Stimulated activated CD4-positive, alpha-beta T cell treated with anti-CD3 and anti-CD28 coated beads, Interleukin-4, amount 100 ng/mL, for 48 hours (primary cell): ENCODE results near the gene IMPA2.
"Not testable (repeated sequence)": the region's sequence is repeated elsewhere in the genome, so short reads cannot be mapped to it uniquely, and the experiment has no call there.

Experiments
- DNase-seq, 2 donors: peaks; one replicate each; pipeline ENCODE4 v3.0.0-alpha.2; 2020; ENCODE audit warnings: low read depth in 2 of 2

IMPA2 gene

DNA sequence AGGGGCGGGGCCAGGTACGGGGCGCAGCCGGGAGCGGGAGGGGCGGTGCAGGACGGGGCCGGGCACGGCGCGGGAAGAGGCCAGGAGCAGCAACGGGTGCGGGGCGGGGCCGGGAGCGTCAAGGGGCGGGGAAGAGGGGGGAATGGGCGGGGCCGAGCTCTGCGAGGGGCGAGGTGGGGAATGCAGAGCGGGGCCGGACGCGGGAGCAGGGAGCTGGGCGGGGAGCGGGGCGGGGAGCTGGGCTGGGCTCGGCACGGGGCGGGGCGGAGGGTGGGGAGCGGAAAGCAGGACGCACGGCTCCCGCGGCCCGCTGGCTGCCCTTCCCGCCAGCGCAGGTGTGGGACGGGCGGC, at the start of gene IMPA2:
IMPA2 (plus strand) TSS at position 316 of the 351 bp plus-strand sequence. CDS start 163 bp downstream, outside the sequence.
- no peak for DNase-seq

- no peak for DNase-seq
These were observed 48.9 kb upstream of the IMPA2 start for GRCh38 chr18:11932393-11932792.

GRCh38 chr18:11937874-11938478, 43.3 kb upstream of the IMPA2 start:
- peak; percentile 63 to 76 for DNase-seq

- no peak for DNase-seq
These were observed 40.4 kb upstream of the IMPA2 start for GRCh38 chr18:11940956-11941355.

DNA sequence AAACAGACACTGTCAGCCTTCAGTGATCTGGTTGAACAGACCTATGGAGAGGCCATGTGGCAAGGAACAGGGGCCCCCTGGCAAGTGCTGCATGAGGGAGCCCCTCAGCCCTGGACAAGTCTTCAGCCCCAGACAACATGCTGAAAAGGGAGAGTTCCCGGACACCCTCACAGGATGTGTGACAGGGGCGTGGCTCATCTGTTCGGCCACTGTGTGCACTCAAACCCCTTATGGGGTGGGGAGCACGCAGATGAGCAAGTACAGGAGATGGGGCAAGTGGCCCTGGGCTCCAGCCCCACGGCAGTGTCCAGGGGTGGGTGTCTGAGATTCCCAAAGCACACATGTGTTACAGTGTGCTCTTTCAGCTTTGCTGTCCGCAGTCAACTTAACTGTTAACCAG, 37.8 kb upstream of the IMPA2 start:
- no peak for DNase-seq

DNA sequence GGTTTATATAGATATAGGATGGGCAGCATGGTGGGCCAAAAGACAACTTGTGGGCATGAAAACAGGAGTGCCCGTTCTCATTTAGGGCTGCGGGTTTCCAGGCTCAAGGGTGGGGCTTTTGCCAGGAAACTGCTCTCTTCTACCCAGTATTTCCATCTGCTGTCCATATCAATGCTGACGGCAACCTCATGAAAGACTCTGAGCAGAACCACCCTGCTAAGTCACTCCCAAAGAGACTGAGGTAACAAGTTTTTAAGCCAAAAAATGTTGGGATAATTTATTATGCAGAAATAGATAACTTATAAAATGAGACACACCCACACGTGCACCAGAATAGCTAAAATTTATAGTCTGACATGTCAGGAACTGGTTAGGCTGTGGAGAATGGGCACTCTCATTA, 37.1 kb upstream of the IMPA2 start:
- DNase-seq = no peak

GRCh38 chr18:11944786-11945185, 36.5 kb upstream of the IMPA2 start:
- no peak for DNase-seq

DNA sequence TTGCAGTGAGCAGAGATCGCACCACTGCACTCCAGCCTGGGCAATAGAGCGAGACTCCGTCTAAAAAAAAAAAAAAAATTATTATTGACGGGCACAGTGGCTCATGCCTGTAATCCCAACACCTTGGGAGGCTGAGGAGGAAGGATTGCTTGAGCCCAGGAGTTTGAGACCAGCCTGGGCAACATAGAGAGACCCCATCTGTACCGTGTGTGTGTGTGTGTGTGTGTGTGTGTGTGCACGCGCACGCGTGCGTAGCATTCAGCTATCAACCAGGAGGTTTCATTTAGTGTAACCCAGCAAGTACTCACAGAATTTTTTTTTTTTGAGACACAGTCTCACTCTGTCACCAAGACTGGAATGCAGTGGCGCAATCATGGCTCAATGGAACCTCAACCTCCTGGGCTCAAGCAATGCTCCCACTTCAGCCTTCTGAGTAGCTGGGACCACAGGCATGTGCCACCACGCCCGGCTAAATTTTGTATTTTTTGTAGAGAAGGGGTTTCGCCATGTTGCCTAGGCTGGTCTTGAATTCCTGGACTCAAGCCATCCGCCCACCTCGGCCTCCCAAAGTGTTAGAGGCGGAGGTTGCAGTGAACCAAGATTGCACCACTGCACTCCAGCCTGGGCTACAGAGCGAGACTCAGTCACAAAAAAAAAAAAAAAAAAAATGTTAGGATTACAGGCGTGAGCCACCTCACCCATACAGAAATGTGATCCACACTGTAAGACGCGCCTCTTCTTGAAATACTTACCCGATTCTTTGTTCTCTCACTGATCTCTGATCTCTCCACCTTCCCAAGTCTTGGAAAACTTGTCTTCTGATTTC, 35.3 kb upstream of the IMPA2 start:
- DNase-seq = not testable (repeated sequence)

- DNase-seq = no peak
These were observed 34.6 kb upstream of the IMPA2 start for GRCh38 chr18:11946756-11947155.

DNA sequence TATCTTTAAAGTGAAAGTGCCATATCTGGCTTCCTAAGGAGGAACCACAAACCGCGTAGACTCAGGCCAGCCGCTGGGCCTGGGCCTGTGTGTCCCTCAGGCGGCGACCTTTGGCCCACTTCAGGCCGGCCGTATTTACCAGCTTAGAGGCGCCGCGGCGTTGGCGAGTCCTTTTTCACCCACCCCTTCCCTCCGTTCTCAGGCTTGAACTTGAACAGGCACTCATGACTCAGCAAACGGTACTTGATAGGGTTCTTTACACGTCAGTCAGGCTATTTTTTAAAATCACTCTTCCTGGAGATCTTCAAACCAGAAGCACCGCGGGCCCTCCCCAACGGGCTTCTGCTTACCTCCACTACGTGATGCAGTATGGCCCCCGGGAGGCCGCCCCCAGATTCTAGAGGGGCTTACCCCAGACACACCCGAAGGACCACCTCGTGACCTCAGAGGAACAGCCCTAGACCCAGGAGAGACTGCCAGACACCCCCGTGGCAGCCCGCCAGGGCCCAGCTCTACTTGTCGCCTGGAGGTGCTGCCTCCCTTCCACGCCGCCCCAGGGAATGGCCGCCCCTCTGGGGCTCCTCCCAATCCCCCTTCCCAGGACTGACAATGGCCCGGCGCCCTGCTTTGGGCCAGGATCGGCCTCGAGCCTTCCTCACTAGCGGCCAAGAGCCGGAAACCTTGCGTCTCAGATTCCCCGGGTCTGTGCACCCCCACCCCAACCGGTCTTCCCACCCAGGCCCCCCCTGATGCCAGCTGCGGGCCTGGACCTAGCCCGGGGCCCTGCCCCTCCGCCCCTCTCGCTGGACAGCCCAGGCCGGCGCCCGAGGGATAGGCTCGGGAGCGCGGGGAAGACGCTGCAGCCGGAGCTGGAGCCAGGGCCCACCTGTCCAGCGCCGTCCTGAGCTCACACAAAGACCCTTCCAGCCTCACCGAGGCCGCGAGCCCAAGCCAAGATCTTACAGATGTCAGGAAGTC, 33.8 kb upstream of the IMPA2 start:
- DNase-seq = peak; percentile 41 to 46

GRCh38 chr18:11948852-11949523, 32.3 kb upstream of the IMPA2 start:
- no peak for DNase-seq

GRCh38 chr18:11950824-11951223, 30.5 kb upstream of the IMPA2 start:
- DNase-seq = no peak

- DNase-seq = no peak
These were observed 29.9 kb upstream of the IMPA2 start for GRCh38 chr18:11951390-11951851.

- DNase-seq = no peak
These were observed 28.2 kb upstream of the IMPA2 start for GRCh38 chr18:11953113-11953512.

DNA sequence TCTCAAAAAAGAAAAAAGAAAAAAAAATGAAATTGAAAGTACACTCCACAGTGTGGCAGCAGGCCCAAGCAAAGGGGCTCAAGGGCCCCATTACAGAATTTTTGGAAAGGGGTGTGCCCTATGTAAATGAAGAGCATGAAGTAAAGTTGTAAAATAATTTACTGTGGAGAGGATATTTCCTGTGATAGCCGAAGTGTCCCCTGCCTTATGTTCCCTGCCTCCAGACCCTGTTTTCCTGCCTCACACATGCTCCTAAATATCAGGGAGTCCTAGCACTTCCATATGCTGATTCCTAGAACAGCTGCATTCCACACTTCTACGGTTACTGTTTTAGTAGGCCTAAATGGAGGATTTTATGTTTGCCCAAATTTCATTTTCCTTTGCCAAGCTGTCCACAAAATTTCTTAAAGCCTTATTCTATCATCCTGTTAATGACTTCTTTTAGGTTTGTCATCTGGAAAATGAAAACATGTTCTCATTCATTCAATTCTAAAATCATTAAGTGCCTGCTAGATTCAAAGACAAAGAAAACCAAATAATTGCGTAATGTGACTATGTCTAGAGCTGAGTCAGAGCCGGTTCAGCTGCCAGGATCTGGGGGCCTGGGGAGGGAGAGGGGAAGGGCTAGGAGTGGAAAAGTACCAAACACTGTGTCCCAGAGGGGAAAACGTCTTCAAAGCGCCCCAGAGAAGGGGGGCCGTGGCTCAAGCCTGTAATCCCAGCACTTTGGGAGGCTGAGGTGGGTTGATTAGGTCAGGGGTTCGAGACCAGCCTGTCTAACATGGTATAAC, 25.9 kb upstream of the IMPA2 start:
- DNase-seq = no peak

GRCh38 chr18:11956371-11957308, 24.7 kb upstream of the IMPA2 start:
- no peak for DNase-seq

- no peak for DNase-seq
These were observed 23.7 kb upstream of the IMPA2 start for GRCh38 chr18:11957636-11958035.

GRCh38 chr18:11959651-11960050, 21.7 kb upstream of the IMPA2 start:
- DNase-seq = not testable (repeated sequence)

- DNase-seq = no peak
These were observed 20.4 kb upstream of the IMPA2 start for GRCh38 chr18:11960743-11961380.
